Vagina (tissue), 2 donors: Measurements from ENCODE around the gene CCDC121. TPM values are rescaled to one million over a fixed set of nuclear protein-coding genes. Genes with fewer than 3 reads are reported as not detected.

Experiments
- DNase-seq, 2 donors: peaks; one replicate each; pipeline ENCODE4 v3.0.0-alpha.2; 2017; ENCODE audit errors: extremely low spot score in 2 of 2
- H3K27ac ChIP-seq: fragments of 200-600 bp; sonication (generic); one replicate; pipeline ENCODE4 v1.5.1; 2019
- H3K27me3 ChIP-seq: fragments of 200-600 bp; sonication (generic); one replicate; pipeline ENCODE4 v1.5.1; 2019
- H3K36me3 ChIP-seq, 2 donors: fragments of 200-600 bp; sonication (generic); one replicate each; pipeline ENCODE4 v1.5.1; 2017 to 2019
- H3K4me1 ChIP-seq: fragments of 200-600 bp; sonication (generic); one replicate; pipeline ENCODE4 v1.5.1; 2019
- H3K4me3 ChIP-seq, 2 donors: fragments of 200-600 bp; sonication (generic); 1 replicate in 1 of 2; 2 replicates in 1 of 2; pipeline ENCODE4 v1.5.1; 2016 to 2019
- H3K9me3 ChIP-seq: fragments of 200-600 bp; sonication (generic); one replicate; pipeline ENCODE4 v1.5.1; 2019
- POLR2A ChIP-seq, 2 donors: fragments of 450-650 bp; IDR thresholded peaks; one replicate each; pipeline ENCODE4 v1.6.1; 2017; ENCODE audit warnings: antibody characterized with exemption in 2 of 2, mild to moderate bottlenecking in 2 of 2, moderate library complexity in 2 of 2
- POLR2AphosphoS5 ChIP-seq, 2 donors: sonication (generic); formaldehyde crosslinking; IDR thresholded peaks; one replicate each; pipeline ENCODE4 v1.9.0; 2017; ENCODE audit warnings: antibody characterized with exemption in 2 of 2, mild to moderate bottlenecking in 2 of 2, low read depth in 1 of 2; ENCODE audit not compliant: insufficient read depth in 1 of 2
- intact Hi-C: fragments of 100-400 bp; cut with DNase I; formaldehyde crosslinking; loops from one replicate; pipeline ENCODE4 v1.15.1; 2023
- small RNA-seq: library from RNA; depleted of rRNA; stranded (forward); fragments of <200 nt; gene quantifications from one replicate; pipeline ENCODE3, GENCODE V24; 2016
- total RNA-seq: library from RNA; depleted of rRNA; stranded (reverse); fragments of >200 nt; gene quantifications from one replicate; pipeline ENCODE4 v1.2.3, GENCODE V29; 2016
- TF ChIP-seq, protein P1 (sequence below), 3 experiments: fragments of 450-650 bp in 2 of 3; fragments of 200-600 bp in 1 of 3; sonication (generic) in 1 of 3; IDR thresholded peaks; one replicate each; pipeline ENCODE4 v1.5.1; 2017 to 2019; ENCODE audit warnings: antibody characterized with exemption in 3 of 3, mild to moderate bottlenecking in 2 of 3, moderate library complexity in 2 of 3

Gene CCDC121
- total RNA-seq, 1 donor from 2014 or later, result 2.5 TPM

GRCh38 chr2:27582129-27582694 is 46.6 kb downstream of the CCDC121 start:
- DNase-seq, result peak in 1 of 2 donors; percentile 84
- Histone ChIP-seq H3K9me3 (no peaks in the 10 kb centered on the region), H3K36me3 (no peaks in the 10 kb centered on the region), H3K27ac (peak overlapping the region; percentile 62), H3K4me1 (peaks cover 26% of the 10 kb centered on the region), H3K27me3 (no peaks in the 10 kb centered on the region), H3K4me3 (peak overlapping the region; percentile 52 to 69)
- TF ChIP-seq POLR2A (IDR thresholded peaks at IDR 0.05) (no peak), POLR2AphosphoS5 (IDR thresholded peaks at IDR 0.05; ENCODE audit: insufficient read depth in 1 of 2, low read depth in 1 of 2) (no peak)
- TF ChIP-seq, protein P1, sequence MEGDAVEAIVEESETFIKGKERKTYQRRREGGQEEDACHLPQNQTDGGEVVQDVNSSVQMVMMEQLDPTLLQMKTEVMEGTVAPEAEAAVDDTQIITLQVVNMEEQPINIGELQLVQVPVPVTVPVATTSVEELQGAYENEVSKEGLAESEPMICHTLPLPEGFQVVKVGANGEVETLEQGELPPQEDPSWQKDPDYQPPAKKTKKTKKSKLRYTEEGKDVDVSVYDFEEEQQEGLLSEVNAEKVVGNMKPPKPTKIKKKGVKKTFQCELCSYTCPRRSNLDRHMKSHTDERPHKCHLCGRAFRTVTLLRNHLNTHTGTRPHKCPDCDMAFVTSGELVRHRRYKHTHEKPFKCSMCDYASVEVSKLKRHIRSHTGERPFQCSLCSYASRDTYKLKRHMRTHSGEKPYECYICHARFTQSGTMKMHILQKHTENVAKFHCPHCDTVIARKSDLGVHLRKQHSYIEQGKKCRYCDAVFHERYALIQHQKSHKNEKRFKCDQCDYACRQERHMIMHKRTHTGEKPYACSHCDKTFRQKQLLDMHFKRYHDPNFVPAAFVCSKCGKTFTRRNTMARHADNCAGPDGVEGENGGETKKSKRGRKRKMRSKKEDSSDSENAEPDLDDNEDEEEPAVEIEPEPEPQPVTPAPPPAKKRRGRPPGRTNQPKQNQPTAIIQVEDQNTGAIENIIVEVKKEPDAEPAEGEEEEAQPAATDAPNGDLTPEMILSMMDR (IDR thresholded peaks at IDR 0.05), result no peak
- intact Hi-C loops, result no loop called here

GRCh38 chr2:27581417-27582128 is 47.2 kb downstream of the CCDC121 start:
- intact Hi-C loops, result no loop called here
- Histone ChIP-seq H3K36me3 (no peaks in the 10 kb centered on the region), H3K4me3 (no peak overlapping the region), H3K27ac (no peak overlapping the region), H3K9me3 (no peaks in the 10 kb centered on the region), H3K27me3 (no peaks in the 10 kb centered on the region), H3K4me1 (peaks cover 26% of the 10 kb centered on the region)
- DNase-seq, result peak in 1 of 2 donors; percentile 78
- TF ChIP-seq POLR2AphosphoS5 (IDR thresholded peaks at IDR 0.05; ENCODE audit: insufficient read depth in 1 of 2, low read depth in 1 of 2) (no peak), POLR2A (IDR thresholded peaks at IDR 0.05) (no peak)
- TF ChIP-seq, protein P1 (IDR thresholded peaks at IDR 0.05), result no peak

Small RNA genes within 50 kb of the gene (small RNA-seq; reads per million reads assigned to genes)
- gene RF00340, result not detected

Other genes with a start within 250 kb of the CCDC121 start
- 17.4 TPM for gene ZNF513, start 248.3 kb downstream of the CCDC121 start, total RNA-seq
- gene PPM1G, start 219.4 kb downstream of the CCDC121 start, total RNA-seq, result 45.4 TPM
- 62.6 TPM for gene NRBP1, start 200.4 kb downstream of the CCDC121 start, total RNA-seq
- gene KRTCAP3, start 186.6 kb downstream of the CCDC121 start, total RNA-seq, result 3.9 TPM
- 30.7 TPM for gene IFT172, start 139.3 kb downstream of the CCDC121 start, total RNA-seq
- gene FNDC4, start 133.8 kb downstream of the CCDC121 start, total RNA-seq, result 18.2 TPM
- gene GCKR, start 132.2 kb downstream of the CCDC121 start, total RNA-seq, result 0.98 TPM
- 35.4 TPM for gene ZNF512, start 46.0 kb downstream of the CCDC121 start, total RNA-seq
- gene GPN1, start within 50 bp of the CCDC121 start, total RNA-seq, result 30.0 TPM
- 26.5 TPM for gene SUPT7L, start 34.6 kb upstream of the CCDC121 start, total RNA-seq
- 21.9 TPM for gene SLC4A1AP, start 34.9 kb upstream of the CCDC121 start, total RNA-seq
- 87.7 TPM for gene MRPL33, start 142.7 kb upstream of the CCDC121 start, total RNA-seq